Activated CD8-positive, alpha-beta memory T cell treated with anti-CD3 and anti-CD28 coated beads, Interleukin-2, amount 50 U/mL, for 48 hours (primary cell): ENCODE data around the gene JAKMIP2.

Experiments used
- DNase-seq: peaks from one replicate; pipeline ENCODE4 v3.0.0-alpha.2; 2020

JAKMIP2 gene

DNA sequence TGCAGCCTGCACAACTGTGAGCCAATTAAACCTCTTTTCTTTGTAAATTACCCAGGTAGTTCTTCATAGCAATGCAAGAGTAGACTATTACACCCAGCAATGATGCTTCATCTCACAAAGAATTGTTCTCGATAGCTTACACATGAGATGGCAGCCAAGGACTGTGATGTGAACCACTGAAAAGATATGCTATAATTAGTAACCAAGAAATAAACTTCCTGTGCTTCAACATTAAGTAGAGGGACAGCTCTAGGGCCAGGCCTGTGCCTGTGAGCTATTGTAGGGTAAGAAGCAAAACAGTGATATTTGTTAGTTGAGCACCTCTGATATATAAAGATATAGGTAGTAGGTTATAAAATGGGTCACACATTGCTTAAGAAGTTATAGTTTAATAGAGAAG lies 230.9 kb downstream of the JAKMIP2 start:
- no peak for DNase-seq

GRCh38 chr5:147547730-147548129 lies 234.8 kb downstream of the JAKMIP2 start:
- DNase-seq: no peak

DNA sequence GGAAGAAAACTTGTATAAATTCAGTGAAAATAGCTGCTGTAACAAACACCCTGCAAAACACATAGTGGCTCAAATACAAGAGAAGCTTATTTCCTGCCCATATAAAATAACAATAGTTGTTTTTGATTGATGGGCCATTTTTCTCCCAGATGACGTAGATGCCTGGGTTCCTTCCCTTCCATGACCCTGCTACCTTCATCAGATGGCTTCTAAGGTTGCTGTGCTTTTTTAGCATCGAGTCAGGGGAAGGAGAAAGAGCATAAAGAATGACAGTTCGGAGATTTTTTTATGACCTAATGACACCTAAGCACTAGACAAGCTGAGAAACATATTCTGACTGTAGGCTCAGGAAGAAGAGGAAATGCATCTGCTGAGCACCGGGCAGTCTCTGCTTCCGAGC lies 238.0 kb downstream of the JAKMIP2 start:
- no peak for DNase-seq

DNA sequence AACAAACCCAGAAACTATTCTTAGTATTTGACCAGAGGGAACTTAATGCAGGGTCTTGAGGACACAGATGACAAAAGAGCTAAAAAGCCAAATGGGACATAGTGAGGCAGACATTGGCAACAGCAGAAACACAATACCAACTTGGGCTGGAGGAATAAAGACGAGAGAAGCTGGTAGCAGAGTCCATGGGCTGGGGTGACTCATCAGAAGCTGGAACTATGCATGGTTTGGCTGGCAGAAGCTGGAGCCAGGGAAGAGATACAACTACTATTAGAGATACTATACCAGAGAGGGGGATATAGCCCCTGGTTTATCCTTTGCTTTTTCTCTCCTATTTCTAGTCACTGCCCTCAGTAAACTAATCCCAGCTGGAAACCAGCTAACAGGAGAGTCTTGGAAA lies 243.5 kb downstream of the JAKMIP2 start:
- no peak for DNase-seq

DNA sequence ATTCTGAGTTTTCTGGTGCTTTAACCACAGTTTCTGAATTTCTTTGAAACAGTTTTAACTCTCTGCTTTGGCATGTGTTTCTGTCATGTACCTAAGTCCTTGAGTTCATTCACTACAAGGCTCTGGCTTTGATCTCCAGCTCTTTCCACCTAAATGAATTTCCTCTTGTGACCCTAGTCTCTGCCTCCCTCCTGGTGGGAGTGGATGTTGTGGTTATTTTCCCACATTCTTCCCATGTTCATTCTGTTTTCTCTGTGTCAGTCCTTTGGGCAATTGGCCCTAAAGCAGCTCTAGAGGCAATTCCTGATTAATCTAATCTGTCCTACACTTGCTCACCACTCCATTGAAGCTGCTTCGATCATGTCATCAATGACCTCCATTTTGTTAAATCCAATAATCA lies 244.3 kb downstream of the JAKMIP2 start:
- DNase-seq: no peak
